ENCODE measurements around the gene FAM20B. TPM values are rescaled to one million over a fixed set of nuclear protein-coding genes. Genes with fewer than 3 reads are reported as not detected.

The FAM20B gene
- total and polyA plus RNA-seq, 2 of the 13 experiments (the other 11 are each of a cell fraction or from before 2014, with no cell fraction given): 13.8 to 26.9 TPM

GRCh38 chr1:179104611-179105250 is 79.0 kb downstream of the FAM20B start (continued):
- no peak for TF ChIP-seq ZNF280B (CRISPR knock-in tag; IDR thresholded peaks at IDR 0.05; ENCODE audit: borderline replicate concordance)
- TF ChIP-seq IKZF1 (IDR thresholded peaks at IDR 0.05): no peak
- no peak for TF ChIP-seq ZBTB34 (CRISPR knock-in tag; IDR thresholded peaks at IDR 0.05)
- no peak for TF ChIP-seq RFXANK (CRISPR knock-in tag; IDR thresholded peaks at IDR 0.05)
- TF ChIP-seq E2F2 (CRISPR knock-in tag; IDR thresholded peaks at IDR 0.05; ENCODE audit: borderline replicate concordance): no peak
- TF ChIP-seq PRDM4 (CRISPR knock-in tag; IDR thresholded peaks at IDR 0.05; ENCODE audit: borderline replicate concordance): no peak
